BE2C (cell line): ENCODE measurements around the gene MKLN1.

Experiments
- DNase-seq: peaks from one replicate; pipeline ENCODE4 v3.0.0-alpha.2; 2020
- H3K27me3 ChIP-seq: fragments of 250-450 bp; sonication (Bioruptor Pico); 2 replicates; pipeline ENCODE4 v1.5.1; 2020; ENCODE audit warnings: mild to moderate bottlenecking
- H3K36me3 ChIP-seq: fragments of 250-450 bp; sonication (Bioruptor Pico); 2 replicates; pipeline ENCODE4 v1.5.1; 2020; ENCODE audit warnings: mild to moderate bottlenecking
- H3K4me1 ChIP-seq: fragments of 250-450 bp; sonication (Bioruptor Pico); 2 replicates; pipeline ENCODE4 v1.5.1; 2020
- H3K4me3 ChIP-seq: 2 replicates; pipeline ENCODE4 v1.5.1; 2011; ENCODE audit warnings: low read depth, low read length
- H3K9me3 ChIP-seq: fragments of 250-450 bp; sonication (Bioruptor Pico); 2 replicates; pipeline ENCODE4 v1.5.1; 2020
- CTCF ChIP-seq: IDR thresholded peaks from 2 replicates; pipeline ENCODE4 v1.5.1; 2012; ENCODE audit warnings: mild to moderate bottlenecking, low read depth, low read length

Gene MKLN1

GRCh38 chr7:131466735-131467365 lies 139.2 kb downstream of the MKLN1 start:
- no peaks in the 10 kb centered on the region for H3K27me3 ChIP-seq
- DNase-seq = no peak
- no peaks in the 10 kb centered on the region for H3K4me1 ChIP-seq
- H3K4me3 ChIP-seq = no peak overlapping the region
- no peaks in the 10 kb centered on the region for H3K9me3 ChIP-seq
- peaks cover 56% of the 10 kb centered on the region for H3K36me3 ChIP-seq
- no peak for TF ChIP-seq CTCF

GRCh38 chr7:131467788-131468187 lies 140.1 kb downstream of the MKLN1 start:
- H3K36me3 ChIP-seq = peaks cover 50% of the 10 kb centered on the region
- DNase-seq = no peak
- TF ChIP-seq CTCF = no peak
- H3K27me3 ChIP-seq = no peaks in the 10 kb centered on the region
- H3K9me3 ChIP-seq = no peaks in the 10 kb centered on the region
- no peaks in the 10 kb centered on the region for H3K4me1 ChIP-seq
- no peak overlapping the region for H3K4me3 ChIP-seq

GRCh38 chr7:131471250-131472004 lies 143.8 kb downstream of the MKLN1 start:
- peaks cover 35% of the 10 kb centered on the region for H3K36me3 ChIP-seq
- DNase-seq = no peak
- H3K4me1 ChIP-seq = no peaks in the 10 kb centered on the region
- no peak for TF ChIP-seq CTCF
- no peaks in the 10 kb centered on the region for H3K27me3 ChIP-seq
- H3K4me3 ChIP-seq = no peak overlapping the region
- no peaks in the 10 kb centered on the region for H3K9me3 ChIP-seq

DNA sequence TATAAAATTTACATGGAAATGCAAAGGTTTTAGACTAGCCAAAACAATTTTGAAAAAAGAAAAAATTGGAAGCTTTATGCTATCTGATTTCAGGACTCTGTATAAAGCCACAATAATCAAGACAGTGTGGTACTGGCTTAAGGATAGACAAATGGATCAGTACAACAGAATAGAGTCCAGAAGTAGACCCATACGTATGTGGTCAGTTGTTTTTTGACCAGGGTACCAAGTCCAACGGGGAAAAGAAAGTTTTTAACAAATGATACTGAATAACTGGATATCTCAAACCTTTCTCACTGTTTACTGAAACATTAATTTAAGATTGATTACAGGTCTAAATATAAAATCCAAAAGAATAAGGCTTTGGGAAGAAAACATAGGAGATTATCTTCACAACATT lies 149.1 kb downstream of the MKLN1 start:
- TF ChIP-seq CTCF = no peak
- Histone ChIP-seq H3K27me3 (no peaks in the 10 kb centered on the region), H3K9me3 (no peaks in the 10 kb centered on the region), H3K4me1 (no peaks in the 10 kb centered on the region), H3K4me3 (no peak overlapping the region), H3K36me3 (peaks cover 3% of the 10 kb centered on the region; the same call in 1 of the 2 replicates)
- no peak for DNase-seq

- no peaks in the 10 kb centered on the region for H3K9me3 ChIP-seq
- no peak for DNase-seq
- no peaks in the 10 kb centered on the region for H3K4me1 ChIP-seq
- H3K36me3 ChIP-seq = 0 out of 2 replicates have a peak, but pooled peaks cover 2% of the 10 kb centered on the region
- no peaks in the 10 kb centered on the region for H3K27me3 ChIP-seq
- H3K4me3 ChIP-seq = no peak overlapping the region
- no peak for TF ChIP-seq CTCF
These were observed 153.0 kb downstream of the MKLN1 start for GRCh38 chr7:131480384-131481315.
